DMS153 treated with DMSO at 0.1 percent for 48 hours (cell line): Measurements from ENCODE around the gene SLC8A3.
A peak's percentile ranks its signal among the peaks of the same experiment; 100 is the strongest.

ENCODE experiments used
- DNase-seq: peaks from one replicate; lab custom pipeline; 2025; ENCODE audit not compliant: unreplicated experiment; lab: John Stamatoyannopoulos, UW

Gene SLC8A3

GRCh38 chr14:70180718-70181117, 8.0 kb downstream of the SLC8A3 start:
- DNase-seq: no peak

DNA sequence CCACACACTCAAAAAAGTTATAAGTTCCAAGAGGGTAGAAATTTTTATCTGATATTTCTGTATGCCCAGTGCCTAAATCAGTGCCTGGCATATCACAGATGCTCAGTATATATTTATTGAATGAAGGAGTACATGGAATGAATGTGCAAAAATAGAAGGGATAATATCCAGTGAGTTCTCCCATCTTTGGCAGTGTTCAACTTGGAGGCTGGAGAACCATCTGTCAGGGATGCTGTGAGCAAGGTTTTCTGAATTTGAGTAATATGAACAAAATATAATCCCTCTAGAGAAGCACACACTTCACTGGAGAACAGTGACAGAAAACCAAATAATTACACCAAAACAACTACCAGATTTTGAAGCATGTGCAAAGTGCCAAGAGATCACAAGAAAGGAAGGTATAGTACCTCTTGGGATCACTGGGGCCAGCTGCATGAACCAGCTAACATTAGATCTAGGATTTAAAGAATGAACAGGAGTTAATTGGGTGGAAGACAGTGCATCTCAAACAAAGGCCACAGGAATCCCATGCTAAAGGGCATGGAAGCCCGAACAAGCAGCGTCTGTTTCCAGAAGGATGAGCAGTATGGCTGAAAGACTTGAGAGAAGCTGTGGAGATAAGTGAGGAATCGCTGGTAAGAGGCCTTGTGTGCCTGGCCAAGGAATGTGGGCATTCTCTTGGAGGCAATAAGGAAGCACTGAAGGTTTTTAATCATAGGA, 11.5 kb downstream of the SLC8A3 start:
- no peak for DNase-seq

DNA sequence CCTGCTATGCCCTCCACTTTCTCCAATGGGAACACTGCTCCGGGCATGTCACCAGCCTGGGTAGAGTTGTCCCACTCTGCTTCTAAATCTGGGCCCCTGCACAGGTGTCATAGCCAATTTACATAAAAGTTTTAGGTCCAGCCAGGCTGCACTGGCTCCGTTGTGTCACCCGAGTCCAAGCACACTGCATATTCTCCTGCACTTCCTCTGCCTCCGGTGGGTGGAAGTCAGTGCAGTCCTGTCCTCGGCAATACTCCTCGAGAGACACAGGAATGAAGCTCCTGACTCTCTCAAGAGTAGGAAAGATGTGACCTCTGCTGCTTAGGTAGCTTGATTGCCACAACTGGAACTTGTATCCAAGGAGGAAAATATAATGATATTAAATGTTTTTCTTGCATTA, 15.2 kb downstream of the SLC8A3 start:
- DNase-seq: no peak

GRCh38 chr14:70171726-70172125, 17.0 kb downstream of the SLC8A3 start:
- DNase-seq: no peak

DNA sequence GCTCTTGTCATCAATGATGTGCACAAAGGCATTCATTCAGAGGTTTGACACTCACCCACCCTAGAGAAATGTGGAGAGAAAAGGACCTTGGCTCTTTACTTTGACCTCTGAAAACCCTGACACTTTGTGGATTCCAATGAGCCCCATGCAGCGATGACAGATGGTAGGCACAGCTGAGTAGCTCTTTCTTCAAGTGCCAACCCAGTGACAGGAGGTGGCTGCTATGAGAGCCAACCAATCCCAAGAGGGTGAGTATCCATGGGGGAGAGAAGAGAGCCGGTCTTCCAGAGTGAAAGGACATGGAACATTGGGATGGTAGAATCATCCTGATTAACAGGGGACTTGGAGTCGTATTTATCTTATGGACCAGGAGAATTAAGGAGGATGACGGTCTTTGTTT, 17.8 kb downstream of the SLC8A3 start:
- no peak for DNase-seq

DNA sequence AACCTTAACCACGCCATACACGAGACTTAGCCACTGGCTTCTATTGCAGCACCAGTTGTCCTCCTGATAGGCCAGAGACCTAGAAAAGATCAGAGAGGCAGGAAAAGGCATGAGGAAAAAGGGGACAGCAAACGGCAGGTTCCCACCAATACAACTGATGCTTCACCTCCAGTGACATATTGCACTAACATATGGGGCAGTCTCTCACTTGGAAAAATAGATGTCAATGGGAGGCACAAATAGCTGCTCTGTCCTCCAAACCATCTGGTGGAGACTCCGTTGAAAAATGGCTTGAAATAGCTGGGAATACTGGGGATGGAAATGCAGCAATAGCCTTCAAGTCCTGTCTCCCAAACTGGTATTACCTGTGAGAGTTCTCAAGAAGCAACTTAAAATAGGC, 20.3 kb downstream of the SLC8A3 start:
- DNase-seq: no peak

DNA sequence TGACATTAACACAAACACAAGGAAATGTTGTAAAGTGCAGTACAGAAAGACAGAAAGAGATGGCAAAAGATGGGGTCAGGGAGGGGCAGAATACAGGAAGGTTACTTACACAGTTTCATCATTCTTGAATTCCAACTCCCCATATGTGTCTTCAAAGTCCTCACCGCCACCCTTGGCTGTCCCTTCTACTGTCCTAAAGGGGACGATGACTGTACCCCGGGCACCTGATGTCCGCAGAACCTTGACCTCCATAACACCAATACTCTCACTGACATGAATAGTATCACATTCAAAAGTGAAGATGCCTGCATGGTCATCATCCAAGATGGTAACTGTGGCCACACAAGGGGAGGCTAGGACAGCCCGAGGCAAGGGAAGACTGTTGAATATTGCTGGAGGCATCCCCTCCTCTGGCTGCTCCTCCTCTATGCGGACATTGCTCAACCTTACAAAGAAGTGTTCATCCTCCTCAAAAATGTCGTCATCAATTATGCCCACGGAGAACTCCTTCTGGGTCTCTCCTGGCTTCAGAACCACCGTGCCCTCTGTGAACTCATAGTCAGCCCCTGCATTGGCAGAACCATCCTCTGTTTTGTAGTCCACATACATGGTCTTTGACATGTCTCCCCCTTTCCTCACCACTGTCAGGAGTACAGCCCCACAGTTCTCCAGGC, 22.1 kb downstream of the SLC8A3 start:
- DNase-seq: no peak

- no peak for DNase-seq
Measured at GRCh38 chr14:70162358-70162757, 26.4 kb downstream of the SLC8A3 start.

GRCh38 chr14:70156592-70156991, 32.2 kb downstream of the SLC8A3 start:
- no peak for DNase-seq

DNA sequence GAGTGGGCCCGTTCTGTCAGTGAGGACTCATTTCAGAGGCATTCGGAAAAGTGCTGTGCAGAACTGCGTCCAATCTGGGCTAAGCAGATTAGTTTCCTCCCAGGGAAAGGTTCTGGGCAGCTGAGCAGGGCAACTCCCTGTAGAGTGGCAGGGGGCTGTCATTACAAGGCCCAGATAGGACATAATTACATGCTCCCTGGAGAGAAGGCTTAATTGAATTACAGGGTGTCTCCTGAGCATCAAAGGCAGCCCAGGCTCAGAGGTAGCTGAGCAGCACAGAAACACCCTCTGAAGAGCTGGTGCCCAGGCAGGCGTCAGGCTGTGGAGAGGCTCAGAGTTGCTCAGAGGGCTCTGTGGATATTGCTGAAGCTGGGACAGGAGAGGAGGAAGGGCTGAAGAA, 36.0 kb downstream of the SLC8A3 start:
- DNase-seq: no peak

DNA sequence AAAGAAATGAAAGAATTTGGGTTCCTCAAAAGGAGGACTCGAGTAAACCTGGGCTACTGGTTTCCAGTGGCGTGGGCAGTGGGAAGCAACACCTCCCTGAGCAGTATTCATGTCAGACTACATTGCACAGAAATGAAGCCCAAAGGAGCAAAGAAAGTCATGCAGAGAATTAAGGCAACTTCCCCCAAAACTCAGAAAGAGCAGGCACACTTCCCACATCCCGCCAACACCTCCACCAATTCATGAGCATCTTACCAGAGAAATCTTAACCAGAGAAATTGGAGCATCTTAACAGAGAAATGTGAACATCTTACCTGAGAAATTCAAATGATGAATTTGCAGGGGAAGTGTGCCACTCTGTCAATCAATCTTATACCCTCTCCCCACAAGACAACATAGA, 36.7 kb downstream of the SLC8A3 start:
- DNase-seq: no peak

- no peak for DNase-seq
Measured at GRCh38 chr14:70149596-70150165, 39.1 kb downstream of the SLC8A3 start.

DNA sequence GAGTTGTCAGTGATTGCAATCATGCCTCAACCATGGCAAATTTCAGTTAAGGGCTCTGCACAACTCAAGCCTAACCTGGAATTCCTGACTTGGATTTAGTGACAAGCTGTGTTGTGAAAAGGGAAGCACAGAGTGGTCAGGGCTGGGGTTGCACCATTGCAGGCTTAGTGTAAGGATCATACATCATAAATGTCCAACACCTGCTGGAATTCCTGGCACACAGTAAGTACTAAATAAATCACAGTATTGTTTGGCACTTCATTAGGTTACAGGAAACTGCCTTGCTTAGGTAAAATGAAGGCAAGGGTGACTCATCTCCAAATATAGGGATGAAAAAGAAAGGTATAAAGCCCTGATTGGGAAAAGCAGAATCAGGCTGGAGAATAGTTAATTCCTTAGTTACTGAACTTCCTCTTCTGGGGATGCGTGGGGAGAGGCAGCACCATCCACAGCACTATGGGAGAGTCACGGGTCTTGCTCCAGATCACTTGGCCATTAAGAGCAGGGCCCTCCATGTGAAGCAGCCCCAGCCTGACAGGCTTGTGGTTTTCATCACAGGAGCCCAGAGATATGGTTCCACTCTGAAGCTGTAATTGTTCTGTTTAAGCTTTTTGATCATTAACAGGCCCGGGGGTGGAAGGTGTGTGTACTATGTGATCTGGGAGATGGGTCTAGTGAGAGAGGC, 39.7 kb downstream of the SLC8A3 start:
- no peak for DNase-seq

- DNase-seq: no peak
Measured at GRCh38 chr14:70148351-70148750, 40.4 kb downstream of the SLC8A3 start.

- no peak for DNase-seq
Measured at GRCh38 chr14:70144046-70144445, 44.7 kb downstream of the SLC8A3 start.

DNA sequence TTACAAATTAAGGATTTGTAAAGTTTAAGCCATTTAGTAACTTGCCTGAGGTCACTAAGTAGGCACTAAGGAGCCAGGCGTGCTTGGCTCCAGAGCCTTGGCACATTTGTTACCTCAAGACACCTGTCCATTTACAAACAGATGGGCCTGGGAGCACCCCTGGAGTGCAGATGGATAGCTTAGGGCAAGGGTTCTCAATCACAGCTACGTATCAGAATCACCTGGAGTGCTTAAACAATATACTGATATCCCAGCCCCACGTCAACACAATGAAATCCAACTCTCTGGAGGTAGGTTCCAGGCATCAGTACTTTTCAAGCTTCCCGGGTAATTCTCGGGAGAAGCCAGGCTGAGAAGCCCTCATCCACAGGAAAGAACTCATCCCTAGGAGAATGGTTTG, 45.4 kb downstream of the SLC8A3 start:
- DNase-seq: no peak

DNA sequence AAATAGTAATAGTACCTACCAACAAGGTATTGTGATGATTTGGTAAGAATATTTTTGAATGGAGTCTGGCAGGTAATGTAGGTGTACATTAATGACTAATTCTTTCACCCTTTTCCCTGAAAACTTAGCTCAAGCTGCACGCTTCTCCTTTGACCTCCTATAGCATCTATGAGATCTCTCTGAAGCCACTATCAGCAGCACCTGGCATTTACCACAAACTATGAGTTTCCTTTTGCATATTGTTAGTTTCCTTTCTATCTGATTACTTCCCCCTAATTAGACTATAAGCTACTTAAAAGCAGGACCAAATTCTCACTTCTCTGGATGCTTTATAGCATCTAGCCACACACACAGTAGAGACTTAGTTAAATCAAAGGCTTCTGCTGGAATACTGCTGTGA, 48.1 kb downstream of the SLC8A3 start:
- no peak for DNase-seq

DNA sequence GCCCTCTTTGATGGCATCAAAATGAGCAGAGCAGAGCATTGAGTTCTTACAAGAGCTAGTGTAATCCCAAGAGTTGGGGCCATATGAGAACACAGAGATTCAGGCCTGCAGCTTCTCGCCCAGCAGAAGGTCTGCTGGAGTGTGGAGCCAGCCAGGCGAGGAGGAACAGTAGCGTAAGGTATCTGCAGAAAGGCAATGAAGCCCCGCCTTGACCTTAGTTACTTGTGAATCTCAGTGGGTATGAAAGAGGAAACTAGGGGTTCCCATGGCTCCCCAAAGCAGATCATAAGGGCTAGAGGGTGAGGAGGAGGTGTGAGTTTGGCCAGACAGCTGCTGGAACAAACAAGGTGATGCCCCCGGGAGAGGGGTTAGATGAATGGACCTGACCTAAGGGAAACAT, 49.4 kb downstream of the SLC8A3 start:
- DNase-seq: no peak

- no peak for DNase-seq
Measured at GRCh38 chr14:70137788-70138187, 51.0 kb downstream of the SLC8A3 start.

DNA sequence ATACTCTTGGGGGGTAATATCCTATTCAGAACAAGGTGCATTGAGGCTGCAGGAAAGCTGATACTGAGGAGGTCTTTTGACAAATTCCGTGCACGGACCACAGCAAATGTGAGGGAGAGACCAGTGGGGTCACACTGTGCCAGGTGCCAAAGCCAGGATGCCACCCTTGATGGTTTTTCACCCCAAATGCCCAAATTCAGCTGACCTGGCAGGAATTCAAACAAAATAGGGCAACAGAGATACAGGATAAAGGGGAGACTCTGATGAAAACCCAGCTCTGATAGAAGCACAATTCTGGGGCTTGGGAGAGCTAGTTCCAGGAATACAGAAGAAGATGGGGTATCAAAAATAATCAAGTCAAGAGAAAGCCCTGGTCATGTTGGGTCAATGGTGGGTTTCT, 55.3 kb downstream of the SLC8A3 start:
- DNase-seq: no peak

GRCh38 chr14:70130482-70130881, 58.3 kb downstream of the SLC8A3 start:
- DNase-seq: peak; percentile 21

GRCh38 chr14:70127186-70127585, 61.6 kb downstream of the SLC8A3 start:
- no peak for DNase-seq
